Measurements from ENCODE around the gene OR1L8.
"Not testable (repeated sequence)": the region's sequence is repeated elsewhere in the genome, so short reads cannot be mapped to it uniquely, and the experiment has no call there.

The OR1L8 gene, protein sequence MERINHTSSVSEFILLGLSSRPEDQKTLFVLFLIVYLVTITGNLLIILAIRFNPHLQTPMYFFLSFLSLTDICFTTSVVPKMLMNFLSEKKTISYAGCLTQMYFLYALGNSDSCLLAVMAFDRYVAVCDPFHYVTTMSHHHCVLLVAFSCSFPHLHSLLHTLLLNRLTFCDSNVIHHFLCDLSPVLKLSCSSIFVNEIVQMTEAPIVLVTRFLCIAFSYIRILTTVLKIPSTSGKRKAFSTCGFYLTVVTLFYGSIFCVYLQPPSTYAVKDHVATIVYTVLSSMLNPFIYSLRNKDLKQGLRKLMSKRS

DNA sequence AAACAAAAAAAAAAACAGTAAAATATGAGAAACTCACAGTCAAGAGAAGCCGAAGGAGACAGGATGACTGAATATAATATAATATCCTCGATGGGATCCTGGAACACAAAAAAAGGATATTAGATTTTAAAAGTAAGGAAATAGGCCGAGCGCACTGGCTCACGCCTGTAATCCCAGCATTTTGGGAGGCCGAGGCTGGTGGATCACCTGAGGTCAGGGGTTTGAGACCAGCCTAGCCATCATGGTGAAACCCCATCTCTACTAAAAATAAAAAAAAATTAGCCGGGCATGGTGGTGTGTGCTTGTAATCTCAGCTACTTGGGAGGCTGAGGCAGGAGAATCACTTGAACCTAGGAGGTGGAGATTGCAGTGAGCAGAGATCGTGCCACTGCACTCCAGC lies at the start of gene OR1L8:
TSS of gene OR1L8 (minus strand) at position 101 of the 400 bp plus-strand sequence. CDS start 14,907 bp downstream, outside the sequence.
- not testable (repeated sequence) for DNase-seq (ENCODE audit: low read depth)

GRCh38 chr9:122619996-122620395 lies 36.8 kb upstream of the OR1L8 start:
- no peak for DNase-seq (ENCODE audit: low read depth)

DNA sequence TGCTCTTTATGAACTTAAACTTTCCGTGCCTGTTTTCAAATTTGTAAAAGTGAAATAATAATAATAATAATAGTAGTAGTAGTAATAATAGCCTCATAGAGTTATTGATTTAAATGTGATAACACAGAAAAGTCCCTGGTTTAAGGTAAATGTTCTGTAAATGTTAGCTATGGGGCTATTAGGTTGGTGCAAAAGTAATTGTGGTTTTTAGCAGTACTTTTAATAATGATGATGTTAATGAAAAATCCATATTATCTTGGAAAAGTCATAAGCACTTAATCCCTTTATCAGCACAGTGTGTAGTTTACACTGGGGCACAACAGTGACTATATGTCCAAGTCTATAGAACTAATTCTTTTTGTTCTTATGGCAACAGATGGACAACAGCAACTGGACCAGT lies 31.2 kb upstream of the OR1L8 start, which contains the start of gene OR1Q1:
TSS of gene OR1Q1 (plus strand) at position 377 of the 400 bp plus-strand sequence. CDS start at position 377, 0 bp downstream.
- DNase-seq (ENCODE audit: low read depth): no peak

DNA sequence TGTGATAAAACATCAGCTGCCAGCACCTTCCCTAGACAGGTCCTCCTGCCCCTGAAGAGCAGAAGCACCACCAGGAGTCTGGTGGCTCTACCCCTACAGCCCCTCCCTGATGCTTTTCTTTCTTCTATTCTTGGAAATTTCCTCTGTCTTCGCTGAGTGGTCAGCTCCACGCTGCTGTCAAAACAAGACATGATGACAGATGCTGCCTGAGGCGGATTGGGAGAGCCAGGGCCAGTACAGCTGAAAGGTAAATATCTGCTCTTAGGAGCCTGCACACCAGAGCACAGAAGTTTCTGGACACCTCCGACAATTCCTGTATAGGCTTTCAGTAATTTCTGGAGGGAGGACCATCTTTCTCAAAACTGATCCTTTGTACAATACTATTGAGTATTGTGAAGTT lies 26.6 kb upstream of the OR1L8 start:
- DNase-seq (ENCODE audit: low read depth): no peak

DNA sequence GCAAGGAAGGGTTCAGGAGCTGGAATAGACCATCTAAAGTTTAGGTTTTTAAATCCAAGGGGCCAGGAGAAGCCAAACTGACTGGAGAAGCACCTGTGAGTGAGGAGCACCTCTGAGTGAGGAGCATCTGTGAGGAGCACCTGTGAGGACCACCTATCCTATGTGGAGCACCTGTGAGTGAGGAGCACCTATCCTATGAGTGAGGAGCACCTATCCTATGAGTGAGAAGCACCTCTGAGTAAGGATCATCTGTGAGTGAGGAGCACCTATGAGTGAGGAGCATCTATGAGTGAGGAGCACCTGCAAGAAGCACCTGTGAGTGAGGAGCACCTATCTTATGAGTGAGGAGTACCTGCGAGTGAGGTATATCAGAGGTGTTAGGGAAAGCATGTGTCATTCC lies 23.4 kb upstream of the OR1L8 start:
- DNase-seq (ENCODE audit: low read depth): no peak

DNA sequence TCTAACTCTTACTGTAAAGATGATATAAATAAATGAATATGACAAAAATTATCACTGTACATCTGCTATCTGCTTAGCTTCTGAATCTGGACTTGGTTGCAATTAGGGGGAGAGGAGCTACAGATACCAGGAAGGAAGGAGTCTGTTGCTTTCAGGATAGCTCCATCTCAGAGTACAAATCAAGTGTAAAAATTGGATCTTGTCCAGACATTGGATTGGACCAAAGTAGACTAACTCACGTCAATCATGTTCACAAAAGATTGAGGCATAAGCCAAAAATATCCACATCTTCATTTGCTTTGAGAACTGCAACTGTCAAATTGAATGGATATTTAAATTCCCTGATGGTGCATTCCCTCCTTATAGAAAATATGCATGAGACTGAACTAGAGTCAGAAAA lies 22.5 kb upstream of the OR1L8 start:
- no peak for DNase-seq (ENCODE audit: low read depth)

GRCh38 chr9:122580360-122580759 lies 2.8 kb downstream of the OR1L8 start:
- no peak for DNase-seq (ENCODE audit: low read depth)

DNA sequence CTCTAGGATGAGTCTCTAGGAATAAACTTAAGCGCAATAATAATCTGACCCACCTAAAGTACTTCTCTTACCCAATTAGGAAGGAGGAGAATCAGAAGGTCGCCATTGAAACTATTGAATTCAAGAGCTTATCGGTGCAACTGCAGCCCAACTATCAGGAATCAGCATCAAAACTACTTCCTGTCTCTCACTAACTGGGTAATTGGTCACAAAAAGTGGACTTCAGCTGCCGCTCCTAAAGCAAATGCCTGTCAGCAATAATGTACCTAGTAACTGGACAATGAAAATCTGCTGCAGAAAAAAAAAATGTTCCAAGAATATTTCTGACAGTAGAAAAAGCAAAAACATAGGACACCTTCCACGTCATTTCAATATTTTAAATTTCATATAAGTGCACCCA lies 3.3 kb downstream of the OR1L8 start:
- no peak for DNase-seq (ENCODE audit: low read depth)

GRCh38 chr9:122572456-122572855 lies 10.7 kb downstream of the OR1L8 start:
- no peak for DNase-seq (ENCODE audit: low read depth)

GRCh38 chr9:122567901-122568300 lies 15.3 kb downstream of the OR1L8 start:
- DNase-seq (ENCODE audit: low read depth): no peak

GRCh38 chr9:122562134-122562760 lies 20.9 kb downstream of the OR1L8 start:
- no peak for DNase-seq (ENCODE audit: low read depth)

GRCh38 chr9:122561446-122561845 lies 21.7 kb downstream of the OR1L8 start:
- DNase-seq (ENCODE audit: low read depth): no peak

GRCh38 chr9:122552812-122553211 lies 30.4 kb downstream of the OR1L8 start, which contains the start of gene OR1N2:
Gene OR1N2 (plus strand): TSS chr9:122553112. CDS start chr9:122553212, 100 bp downstream.
- DNase-seq (ENCODE audit: low read depth): no peak

DNA sequence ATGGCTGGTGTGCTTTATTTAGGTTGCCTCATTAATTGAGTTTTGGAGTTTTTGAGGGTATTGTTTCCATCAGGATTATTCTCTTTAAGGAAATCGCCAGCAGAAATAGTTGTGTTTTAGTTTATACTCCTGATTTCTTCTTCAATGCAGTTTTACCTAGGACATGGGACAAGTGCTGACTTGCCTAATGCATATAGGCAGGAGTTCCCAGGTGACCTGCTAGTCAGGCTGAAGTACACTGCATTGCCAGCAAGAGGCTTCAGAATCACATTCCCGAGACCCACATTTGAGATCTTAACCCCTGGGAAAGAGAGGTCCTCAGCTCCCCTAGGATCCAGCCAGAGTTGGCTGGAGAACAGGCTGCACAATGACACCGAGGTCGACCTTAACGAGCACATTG lies 31.8 kb downstream of the OR1L8 start:
- no peak for DNase-seq (ENCODE audit: low read depth)

GRCh38 chr9:122546196-122546595 lies 37.0 kb downstream of the OR1L8 start:
- no peak for DNase-seq (ENCODE audit: low read depth)

- no peak for DNase-seq (ENCODE audit: low read depth)
Measured at GRCh38 chr9:122538757-122539156, 44.4 kb downstream of the OR1L8 start.

DNA sequence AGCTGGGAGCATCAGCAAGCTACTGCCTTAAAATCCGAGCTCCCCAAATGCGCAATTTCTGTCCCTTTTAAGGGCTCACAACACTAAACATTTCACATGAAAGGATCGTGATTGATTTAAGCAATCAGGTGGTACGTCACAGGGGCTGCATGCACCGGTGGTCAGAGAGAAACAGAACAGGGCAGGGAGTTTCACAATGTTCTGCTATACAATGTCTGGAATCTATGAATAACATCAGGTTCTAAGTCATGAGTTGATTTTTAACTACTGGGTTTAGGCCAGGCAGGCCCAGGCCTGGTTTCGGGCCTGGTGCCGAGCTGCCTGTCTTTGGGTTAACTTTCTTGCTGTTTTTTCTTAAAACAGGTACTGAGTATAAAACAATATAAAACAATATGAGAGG lies 46.1 kb downstream of the OR1L8 start:
- not testable (repeated sequence) for DNase-seq (ENCODE audit: low read depth)

DNA sequence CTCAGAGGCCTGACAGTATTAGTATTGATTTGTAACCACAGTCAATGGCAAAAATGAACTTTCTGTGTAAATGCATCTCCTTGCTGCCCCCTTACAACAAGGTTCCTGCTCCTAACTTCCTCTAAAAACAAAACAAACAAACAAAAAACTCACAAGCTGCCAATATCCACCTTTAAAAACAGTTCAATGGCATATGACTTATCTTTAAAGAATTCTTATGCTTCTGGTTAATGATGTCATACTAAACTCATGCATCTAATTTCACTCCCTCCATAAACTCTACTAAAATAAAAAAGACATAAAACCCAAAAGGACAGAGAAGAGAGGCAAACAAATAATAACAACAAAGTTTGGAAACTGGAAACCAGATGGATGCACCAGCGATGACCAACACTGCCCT lies 47.0 kb downstream of the OR1L8 start:
- DNase-seq (ENCODE audit: low read depth): no peak

DNA sequence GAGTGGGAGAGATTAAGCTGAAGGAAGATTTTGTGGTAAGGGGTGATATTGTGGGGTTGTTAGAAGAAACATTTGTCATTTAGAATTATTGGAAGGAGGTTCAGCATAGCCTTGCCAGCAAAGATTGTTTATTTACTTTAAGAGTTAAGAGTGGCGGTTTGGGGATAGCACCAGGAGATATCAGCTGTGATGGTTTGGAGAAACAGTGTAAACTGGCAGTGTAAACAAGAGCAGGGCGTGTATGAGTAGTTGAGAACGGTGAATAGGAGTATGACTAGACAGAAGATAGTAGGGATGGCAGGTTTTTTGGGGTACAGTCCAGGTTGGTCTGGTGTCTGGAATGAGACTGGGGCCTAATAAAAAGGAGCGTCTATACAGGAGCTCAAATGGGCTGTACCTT lies 52.0 kb downstream of the OR1L8 start:
- DNase-seq (ENCODE audit: low read depth): not testable (repeated sequence)

- no peak for DNase-seq (ENCODE audit: low read depth)
Measured at GRCh38 chr9:122527193-122527592, 56.0 kb downstream of the OR1L8 start, which contains the start of gene OR1N1. Gene OR1N1 (minus strand): TSS chr9:122527293. CDS start chr9:122527293, 0 bp downstream.

- DNase-seq (ENCODE audit: low read depth): no peak
Measured at GRCh38 chr9:122526602-122527001, 56.6 kb downstream of the OR1L8 start.

- no peak for DNase-seq (ENCODE audit: low read depth)
Measured at GRCh38 chr9:122519376-122519775, 63.8 kb downstream of the OR1L8 start.

- no peak for DNase-seq (ENCODE audit: low read depth)
Measured at GRCh38 chr9:122518841-122519240, 64.3 kb downstream of the OR1L8 start, which contains the start of gene OR1J4. Gene OR1J4 (plus strand): TSS chr9:122519141. CDS start chr9:122519141, 0 bp downstream.

All from stimulated activated CD8-positive, alpha-beta memory T cell treated with anti-CD3 and anti-CD28 coated beads, Interleukin-7, amount 100 ng/mL, for 24 hours (primary cell).